DMS 273 (cell line): Measurements from ENCODE around the gene NOVA2.
A peak's percentile ranks its signal among the peaks of the same experiment; 100 is the strongest.

Experiments used
- DNase-seq: peaks from one replicate; lab custom pipeline; 2025; ENCODE audit not compliant: unreplicated experiment; lab: John Stamatoyannopoulos, UW

The NOVA2 gene, protein sequence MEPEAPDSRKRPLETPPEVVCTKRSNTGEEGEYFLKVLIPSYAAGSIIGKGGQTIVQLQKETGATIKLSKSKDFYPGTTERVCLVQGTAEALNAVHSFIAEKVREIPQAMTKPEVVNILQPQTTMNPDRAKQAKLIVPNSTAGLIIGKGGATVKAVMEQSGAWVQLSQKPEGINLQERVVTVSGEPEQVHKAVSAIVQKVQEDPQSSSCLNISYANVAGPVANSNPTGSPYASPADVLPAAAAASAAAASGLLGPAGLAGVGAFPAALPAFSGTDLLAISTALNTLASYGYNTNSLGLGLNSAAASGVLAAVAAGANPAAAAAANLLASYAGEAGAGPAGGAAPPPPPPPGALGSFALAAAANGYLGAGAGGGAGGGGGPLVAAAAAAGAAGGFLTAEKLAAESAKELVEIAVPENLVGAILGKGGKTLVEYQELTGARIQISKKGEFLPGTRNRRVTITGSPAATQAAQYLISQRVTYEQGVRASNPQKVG

DNA sequence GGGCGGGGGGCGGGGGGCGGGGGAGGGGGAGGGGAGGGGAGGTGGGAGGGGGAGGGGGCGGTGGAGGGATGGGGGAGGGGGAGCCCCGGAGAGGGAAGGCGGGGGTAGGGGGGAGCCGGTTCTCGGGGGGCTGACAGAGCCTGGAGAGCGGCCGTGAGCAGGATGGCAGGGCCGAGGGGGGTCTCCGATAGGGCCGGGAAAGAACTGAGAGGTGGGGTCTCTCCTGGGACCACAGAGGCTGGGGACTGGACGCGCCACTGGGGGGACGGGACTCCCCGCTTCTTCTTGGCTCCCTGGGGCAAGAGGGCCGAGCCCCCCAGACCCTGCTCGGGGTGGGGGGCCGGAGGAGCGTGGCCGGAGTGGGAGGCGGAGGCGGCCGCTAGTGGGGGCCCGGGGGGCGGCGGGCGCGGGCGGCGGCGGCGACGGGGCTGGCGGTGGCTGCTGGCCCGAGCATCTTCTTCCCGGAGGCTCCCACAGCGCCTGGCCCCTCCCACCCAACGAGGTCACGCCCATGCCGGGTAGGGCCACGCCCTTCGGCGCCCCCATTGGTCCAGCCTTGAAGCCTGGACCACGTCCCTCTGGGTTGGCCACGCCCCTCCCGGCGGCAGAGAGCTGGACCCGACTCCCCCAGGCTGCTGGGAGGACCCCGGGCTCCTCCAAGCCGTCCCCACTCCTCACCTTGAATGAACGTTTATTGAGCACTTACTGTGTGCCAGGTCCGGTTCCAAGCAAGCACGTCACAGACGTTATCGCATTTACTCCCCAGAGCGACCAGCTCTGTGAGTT, at the start of gene NOVA2:
Gene NOVA2 (minus strand): TSS at position 313 of the 786 bp plus-strand sequence. CDS start 514 bp downstream, outside the sequence.
- peak; percentile 89 for DNase-seq

DNA sequence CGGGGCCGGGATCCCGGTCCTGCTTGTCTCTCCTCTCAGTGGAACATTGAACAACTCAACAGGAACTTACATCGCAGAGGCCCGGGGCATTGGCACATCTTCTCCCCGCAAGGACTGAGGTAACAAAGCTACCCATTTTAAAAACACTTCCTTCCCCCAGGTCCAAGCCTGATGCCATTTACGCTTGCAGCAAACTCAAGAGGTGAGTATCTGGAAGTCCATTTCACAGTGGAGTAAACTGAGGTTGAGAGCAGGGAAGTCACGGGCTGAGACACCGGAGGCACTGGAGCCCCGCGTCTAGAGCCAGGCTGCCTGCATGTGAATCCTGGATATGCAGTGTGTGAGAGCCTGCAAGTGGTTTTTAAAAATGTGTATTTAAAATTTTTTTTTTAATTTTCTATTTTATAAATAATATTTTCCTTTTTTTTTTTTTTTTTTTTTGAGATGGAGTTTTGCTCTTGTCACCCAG, 49.7 kb upstream of the NOVA2 start:
- no peak for DNase-seq

DNA sequence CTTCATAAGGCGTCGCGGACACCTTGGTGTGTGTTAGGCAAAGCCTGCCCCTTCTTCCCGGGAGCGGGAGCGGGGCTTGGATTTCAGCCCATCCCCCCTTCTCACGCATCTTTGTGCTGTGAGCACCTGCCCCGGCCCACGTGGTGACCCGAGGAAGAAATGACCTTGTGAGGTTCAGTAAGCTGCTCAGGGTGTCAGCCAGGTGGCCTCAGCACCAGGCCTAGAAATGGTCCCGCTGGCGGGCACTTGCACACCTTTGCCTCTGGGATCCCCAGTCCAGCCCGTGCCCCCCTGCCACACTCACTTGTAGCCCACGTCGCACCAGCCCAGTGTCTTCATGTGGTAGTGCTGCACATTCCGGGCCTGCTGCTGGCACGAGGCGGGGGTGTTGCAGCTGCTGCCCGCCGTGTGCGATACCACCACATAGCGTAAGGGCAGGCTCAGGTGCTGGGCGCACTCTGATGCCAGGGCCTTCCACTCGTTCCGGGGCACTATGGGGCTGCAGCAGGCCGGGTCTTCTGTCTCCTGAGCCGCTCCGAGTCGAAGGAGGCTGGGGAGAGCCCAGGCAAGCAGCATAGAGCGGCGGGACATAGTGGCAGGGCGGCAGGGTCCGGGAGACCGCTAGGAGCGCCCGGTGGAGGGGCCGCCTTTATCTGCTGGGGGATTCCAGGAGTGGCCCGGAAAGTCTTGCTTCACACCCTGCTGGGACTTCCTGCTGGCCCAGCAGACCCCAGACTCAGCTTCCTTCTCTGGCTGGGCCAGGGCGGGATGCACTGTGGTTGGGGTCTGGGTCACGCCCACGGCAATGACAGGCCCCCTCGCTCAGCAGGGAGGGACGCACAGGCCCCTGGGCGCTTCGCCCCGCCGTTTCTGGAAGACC, 49.0 kb upstream of the NOVA2 start, which contains the start of gene PGLYRP1:
Gene PGLYRP1 (minus strand): TSS at position 623 of the 880 bp plus-strand sequence. CDS start 32 bp downstream, at position 591.
- no peak for DNase-seq

DNA sequence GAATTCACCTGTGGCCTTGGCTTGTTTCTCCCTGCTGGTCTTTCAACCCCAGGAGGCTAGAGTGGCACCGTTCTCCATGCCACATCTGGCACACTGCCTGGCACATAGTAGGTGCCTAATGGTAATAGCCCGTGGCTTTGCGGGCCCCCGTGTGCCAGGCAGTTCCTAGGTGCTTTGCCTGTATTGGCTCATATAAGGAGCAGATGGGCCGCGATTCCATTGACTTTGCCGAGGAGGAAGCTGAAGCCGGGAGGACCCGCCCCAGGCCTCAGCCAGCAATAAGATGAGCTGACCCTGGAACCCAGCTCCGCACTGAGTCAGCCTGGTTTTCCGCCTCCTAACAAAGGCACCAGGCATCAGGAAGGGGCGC, 48.4 kb upstream of the NOVA2 start:
- DNase-seq, result peak; percentile 38

DNA sequence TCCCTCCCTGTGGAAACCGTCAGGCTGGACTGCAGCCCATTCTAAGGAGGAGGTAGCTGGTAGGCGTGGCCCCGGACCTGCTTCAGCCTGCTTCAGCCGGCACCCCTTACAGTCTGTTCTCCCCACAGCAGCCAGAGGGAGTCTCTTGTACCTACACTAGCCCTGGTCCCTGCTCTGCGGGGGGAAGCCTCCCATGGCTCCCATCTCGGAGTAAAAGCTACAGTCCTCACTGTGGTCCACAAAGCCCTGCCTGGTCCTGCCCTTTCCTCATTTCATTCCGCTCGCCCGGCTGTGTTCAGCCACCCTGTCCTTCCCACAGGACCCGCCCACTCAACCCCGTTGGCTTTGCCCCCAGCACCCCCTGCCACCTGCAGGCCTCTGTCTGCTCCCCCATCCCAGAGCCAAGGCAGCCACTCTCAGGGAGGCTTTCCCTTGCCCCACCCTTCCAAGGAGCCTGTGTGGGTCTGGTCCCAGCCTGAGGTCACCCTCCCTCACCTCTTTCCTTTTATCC, 47.9 kb upstream of the NOVA2 start:
- DNase-seq, result peak; percentile 57

DNA sequence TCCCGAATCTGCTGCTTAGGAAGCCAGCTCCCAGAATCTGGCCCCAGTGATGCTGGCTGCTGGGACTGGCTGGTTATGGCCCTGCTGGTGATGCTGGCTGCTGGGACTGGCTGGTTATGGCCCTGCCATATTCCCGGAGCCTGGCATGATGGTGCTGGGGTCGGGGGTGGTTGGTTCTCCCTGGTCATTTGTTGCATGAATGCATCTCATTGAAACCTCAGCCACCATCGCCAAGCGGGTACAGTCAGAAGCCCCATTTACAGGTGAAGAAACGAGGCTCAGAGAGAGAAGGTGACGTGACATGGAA, 47.1 kb upstream of the NOVA2 start:
- DNase-seq, result no peak

DNA sequence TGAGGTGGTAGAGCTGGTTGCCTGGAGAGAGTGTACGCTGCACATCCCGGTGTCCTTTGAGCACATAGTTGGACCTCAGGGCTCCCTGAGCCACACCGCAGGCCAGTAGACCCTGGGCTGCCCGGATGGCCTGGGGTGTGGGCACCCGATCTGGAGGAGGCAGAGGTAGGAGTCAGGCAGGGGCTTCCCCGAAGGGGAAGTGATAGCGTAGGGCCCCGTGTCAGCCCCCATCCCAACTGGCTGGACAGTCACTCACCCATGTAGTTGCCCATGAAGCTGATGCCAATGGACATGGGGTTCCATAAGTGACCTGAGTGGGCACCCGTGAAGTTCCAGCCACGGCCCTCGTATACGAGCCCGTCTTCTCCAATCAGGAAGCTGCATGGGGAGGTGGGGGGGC, 45.6 kb upstream of the NOVA2 start:
- DNase-seq, result no peak

DNA sequence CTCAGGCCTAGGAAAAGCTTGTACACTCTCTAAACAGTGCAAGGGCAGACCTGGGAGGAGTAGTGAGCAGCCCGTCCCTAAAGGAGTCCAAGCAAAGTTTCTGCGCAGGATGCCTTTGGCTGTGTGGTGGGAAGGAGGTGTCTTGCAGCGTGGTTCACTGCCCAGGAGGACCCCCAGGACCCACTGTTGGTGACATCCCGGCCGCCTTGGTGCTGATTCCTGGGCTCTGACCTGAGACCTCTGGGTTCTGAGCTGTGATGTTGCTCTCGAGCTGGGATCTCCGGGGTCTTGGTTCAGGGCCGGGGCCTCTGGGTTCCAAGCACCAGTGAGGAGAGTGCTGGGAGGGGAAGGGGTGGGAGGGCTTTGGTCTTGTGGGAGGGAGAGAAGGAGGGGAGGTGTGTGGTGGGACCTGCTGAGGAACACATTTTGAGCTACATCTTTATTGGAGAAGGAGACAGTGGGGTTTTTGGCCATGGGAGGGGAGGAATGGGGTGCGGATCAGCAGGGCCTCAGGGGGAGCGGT, 45.1 kb upstream of the NOVA2 start:
- no peak for DNase-seq

DNA sequence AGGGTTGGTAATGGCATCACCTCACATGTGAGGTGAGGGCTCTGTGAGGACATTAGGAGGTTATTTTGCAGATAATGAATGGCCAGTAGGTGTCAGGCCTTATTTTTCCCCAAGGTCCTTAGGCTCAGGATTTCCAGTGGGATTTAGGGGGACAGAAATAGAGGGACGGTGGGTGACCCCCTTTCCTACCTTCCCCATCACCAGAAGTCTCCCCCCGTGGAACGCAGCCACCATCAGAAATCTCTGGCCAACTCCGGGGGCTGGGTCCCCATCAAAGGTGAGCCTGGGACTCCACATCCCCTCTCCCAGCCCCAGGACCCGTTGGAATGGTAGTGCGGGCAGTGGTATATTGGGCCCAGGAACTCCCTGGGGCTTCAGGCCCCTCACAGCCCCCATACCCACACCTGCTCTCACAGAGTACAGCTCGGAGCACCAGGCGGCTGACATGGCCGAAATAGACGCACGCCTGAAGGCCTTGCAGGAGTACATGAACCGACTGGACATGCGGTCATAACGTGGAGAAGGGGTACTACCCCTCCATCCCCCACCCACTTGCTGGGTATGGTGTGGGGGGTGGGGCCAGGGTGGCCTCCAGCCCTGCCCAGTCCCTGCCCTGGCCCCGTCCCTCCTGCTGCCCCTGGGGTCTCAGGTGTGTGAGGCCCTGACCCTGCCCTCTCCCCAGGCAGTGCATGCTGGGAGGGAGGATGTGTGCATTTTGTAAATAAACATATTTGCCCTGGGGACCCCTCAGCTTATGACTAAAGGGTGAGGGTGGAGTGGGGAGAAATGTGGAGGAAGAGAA, 44.4 kb upstream of the NOVA2 start:
- no peak for DNase-seq

DNA sequence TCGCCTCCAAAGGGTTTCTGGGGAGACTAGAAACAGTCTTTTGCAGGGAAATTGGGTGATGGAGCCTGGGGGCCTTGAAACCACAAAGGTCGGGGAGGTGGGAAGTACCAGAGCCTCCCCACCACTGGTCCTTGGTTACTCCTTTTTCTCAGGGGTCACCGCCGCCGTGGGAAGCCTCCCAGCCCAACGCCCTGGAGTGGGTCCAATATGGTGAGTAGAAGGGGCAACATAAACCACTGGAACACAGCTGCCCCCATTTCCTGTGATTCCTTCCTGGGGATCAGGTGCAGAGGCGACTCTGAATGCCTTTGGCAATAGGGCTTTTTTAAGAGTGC, 43.4 kb upstream of the NOVA2 start:
- DNase-seq, result no peak

DNA sequence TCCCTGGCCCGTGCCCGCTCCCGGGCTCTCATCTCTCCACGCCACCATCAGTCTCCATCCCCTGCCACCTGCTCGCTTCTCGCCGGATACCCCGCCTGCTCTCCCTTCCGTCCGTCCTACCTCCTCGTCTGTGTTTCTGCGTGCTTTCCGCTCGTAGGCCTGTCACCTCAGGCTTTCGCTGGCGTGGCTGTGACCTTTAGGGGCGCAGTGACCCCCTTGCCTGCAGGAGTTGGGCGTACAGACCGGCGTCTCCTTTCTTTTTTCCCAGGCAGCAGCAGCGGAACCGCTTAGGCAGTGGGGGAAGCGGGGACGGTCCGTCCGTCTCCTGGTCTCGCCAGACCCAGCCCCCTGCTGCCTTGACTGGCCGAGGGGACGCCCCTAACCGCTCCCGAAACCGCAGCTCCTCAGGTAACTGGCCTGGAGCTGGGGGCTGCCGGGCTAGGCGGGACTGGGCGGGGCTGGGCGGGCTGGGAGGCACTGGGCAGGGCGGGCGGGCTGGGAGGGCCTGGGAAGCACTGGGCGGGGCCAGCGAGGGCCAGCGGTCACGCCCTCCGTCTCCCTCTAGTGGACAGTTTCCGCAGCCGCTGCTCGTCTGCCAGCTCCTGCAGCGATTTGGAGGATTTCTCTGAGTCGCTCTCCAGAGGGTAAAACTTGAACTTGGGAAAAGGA, 42.9 kb upstream of the NOVA2 start:
- peak; percentile 90 for DNase-seq

DNA sequence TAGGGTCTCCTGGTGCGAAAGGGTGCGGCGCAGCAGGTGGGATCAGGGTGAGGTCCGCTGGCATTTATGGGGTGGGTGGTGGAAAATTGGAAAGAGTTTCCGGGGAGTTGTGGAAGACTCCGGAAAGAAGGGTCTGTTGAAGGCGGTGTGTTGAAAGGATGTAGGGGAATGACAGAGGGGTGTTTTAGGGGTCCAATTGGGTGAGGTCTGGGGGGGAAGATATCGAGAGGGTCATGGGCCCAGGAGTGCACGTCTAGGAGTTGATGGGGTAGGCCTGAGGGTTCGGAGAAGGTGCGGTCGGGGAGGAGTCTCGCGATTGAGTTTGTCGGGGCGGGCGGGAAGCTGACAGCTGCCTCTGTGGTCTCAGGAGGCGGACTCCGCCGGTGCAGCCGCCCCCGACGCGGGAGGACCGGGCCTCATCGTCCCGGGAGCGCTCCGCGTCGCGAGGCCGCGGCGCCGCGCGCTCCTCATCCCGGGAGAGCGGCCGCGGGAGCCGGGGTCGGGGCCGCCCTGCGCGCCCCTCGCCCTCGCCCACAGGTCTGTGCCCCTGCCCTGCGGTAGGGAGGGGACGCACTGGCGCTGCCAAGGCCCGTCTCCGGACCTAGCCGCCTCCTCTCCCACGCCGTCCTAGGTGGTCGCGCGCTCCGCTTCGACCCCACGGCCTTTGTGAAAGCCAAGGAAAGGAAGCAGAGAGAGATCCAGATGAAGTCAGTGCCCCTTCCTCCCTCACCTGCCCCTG, 42.2 kb upstream of the NOVA2 start:
- DNase-seq, result peak; percentile 68

DNA sequence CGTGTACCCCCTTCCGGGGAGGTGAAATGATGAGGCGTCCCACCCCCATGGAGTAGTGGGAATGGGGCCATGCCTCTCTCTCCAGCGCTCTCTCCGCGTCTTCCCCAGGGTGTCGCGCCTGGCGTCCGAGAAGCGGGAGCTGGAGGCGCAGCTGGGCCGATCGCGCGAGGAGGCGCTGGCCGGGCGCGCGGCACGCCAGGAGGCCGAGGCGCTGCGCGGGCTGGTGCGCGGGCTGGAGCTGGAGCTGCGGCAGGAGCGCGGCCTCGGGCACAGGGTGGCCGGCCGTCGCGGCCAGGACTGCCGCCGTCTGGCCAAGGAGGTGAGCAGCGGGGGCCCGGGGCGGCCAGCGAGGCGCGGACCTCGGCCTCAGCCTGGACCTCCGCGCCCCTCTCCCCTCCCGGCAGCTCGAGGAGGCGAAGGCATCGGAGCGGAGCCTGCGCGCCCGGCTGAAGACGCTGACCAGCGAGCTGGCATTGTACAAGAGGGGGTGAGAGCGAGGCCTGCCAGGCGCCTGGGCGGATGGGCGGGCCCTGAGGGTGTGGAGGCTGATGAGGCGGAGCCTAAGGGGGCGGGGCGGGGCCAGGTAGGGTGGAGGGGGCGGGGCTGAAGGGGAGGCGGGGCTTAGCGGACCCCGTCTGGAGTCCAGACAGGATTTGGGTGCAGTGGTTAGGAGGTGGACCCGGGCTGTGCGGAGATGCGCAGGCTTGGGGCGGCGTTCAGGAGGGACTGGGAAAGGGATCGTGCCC, 41.4 kb upstream of the NOVA2 start:
- peak; percentile 81 for DNase-seq

DNA sequence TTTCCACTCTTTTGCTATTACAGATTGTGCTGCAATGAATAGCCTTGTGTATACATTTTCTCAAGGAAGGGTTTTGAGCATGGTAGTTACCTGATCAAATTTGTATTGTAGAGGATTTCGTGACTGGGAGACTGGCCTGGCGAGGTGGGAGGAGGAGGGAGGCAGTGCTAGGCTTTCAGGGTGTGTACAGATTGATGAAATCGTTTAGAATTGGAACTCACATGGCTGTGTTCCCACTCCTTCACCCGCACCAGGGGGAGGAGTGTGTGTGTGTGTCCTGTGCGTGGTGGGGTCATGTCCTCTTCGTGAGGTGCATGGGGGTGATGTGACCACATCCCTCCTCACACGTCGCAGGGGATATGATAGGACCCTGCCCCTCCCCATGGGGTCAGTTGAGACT, 40.9 kb upstream of the NOVA2 start:
- DNase-seq, result peak; percentile 39

DNA sequence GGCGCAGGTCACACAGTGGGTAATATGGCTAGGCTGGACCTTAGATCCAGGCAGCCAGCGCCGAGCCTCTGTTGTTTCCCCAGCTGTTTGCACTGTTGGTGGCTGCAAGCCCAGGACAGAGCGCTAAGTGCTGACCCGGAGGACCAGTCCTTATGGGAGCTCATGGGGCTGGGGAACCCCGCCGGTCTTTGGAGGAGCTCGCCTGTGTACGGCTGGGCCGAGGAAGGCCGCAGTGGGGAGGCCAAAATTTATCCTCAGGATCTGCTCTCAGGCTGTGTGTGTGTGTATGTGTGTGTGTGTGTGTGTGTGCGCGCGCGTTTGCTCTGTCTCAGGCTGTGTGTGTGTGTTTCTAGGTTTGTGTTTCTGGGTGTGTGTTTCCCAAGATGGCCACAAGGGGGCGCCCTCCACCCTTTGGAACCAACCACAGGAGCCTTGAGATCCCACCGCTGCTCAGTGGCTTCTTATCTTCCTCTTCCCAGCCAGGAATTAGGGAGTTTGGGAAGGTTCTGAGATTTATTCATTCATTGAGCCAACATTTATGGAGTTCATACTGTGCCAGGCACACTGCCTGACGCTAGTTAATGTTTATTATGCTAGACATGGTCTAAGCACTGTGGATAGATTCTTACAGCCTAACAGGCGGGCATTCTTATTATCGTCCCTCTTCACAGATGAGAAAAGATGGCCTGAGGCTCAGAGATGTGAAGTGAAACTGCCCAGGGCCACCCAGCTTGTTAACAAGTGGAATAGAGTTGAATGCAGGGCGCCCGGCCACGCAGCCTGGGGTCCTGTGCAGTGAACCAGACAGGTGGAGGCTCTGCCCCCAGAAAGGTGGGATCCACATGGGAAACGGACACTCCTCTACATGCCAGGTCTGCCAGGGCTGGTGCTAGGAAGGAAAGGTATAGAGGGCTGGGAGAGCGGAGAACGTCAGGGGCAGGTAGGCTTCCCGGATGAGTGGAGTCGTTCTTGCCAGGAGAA, 36.2 kb upstream of the NOVA2 start:
- peak; percentile 78 for DNase-seq

DNA sequence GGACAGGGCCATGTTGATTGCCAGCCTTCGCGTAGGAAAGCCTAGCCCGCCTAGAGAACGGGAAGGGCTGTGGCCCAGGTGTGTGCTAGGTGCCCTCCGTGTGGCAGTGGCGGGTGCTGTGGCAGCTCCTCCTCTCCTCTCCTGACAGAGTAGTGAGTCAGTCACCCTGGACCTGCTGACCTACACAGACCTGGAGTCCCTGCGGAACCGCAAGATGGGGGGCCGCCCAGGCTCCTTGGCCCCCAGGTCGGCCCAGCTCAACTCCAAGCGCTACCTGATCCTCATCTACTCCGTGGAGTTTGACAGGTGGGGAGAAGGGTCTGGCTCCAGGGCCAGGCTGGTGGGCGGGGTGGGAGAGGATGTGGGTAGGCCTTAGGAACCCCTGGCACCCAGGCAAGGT, 32.7 kb upstream of the NOVA2 start:
- no peak for DNase-seq
